ENCODE measurements around the gene SLC49A4.

The SLC49A4 gene

DNA sequence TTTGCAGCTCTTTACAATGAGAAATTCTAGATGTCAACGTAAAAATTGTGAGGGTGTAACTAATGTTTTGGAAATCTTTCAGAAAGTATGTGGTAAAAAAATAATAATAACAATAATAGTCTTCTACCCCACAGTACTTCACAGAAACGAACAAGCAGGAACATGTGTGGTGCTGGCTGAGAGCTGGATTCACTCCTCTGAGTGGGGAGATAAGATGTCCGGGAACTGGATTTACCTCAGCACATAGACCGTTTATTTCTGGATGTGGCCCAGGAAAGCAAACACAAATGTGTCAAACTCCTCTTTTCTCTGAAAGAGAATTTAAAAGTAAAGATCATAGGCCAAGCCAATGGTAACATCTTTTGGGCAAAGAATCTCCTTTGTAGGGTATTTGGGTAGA, 103.4 kb downstream of the SLC49A4 start:
- H3K27ac Mint-ChIP-seq: no peak overlapping the region
- H3K9me3 Mint-ChIP-seq: no peaks in the 10 kb centered on the region
- H3K4me3 Mint-ChIP-seq: no peak overlapping the region
- ATAC-seq: no peak
- no peak for DNase-seq (ENCODE audit: low spot score in 2 of 2)
- peaks cover 6% of the 10 kb centered on the region for H3K4me1 Mint-ChIP-seq
- H3K36me3 Mint-ChIP-seq: no peaks in the 10 kb centered on the region

DNA sequence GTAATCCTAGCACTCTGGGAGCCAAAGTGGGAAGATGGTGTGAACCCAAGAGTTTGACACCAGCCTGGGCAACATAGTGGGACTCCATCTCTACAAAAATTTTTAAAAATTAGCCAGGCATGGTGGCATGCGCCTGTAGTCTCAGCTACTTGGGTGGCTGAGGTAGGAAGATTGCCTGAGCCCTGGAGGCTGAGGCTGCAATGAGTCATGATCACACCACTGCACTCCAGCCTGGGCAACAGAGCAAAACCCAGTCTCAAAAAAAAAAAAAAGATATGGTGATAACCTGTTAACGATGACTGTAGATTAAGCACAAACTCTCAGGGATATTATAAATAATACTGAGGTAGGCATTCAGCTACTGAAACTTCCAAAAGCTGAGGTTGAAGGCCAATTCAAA, 107.5 kb downstream of the SLC49A4 start:
- Mint-ChIP-seq H3K9me3 (no peaks in the 10 kb centered on the region), H3K36me3 (no peaks in the 10 kb centered on the region), H3K4me1 (no peaks in the 10 kb centered on the region), H3K4me3 (no peak overlapping the region), H3K27ac (no peak overlapping the region)
- no peak for DNase-seq (ENCODE audit: low spot score in 2 of 2)
- ATAC-seq: no peak

DNA sequence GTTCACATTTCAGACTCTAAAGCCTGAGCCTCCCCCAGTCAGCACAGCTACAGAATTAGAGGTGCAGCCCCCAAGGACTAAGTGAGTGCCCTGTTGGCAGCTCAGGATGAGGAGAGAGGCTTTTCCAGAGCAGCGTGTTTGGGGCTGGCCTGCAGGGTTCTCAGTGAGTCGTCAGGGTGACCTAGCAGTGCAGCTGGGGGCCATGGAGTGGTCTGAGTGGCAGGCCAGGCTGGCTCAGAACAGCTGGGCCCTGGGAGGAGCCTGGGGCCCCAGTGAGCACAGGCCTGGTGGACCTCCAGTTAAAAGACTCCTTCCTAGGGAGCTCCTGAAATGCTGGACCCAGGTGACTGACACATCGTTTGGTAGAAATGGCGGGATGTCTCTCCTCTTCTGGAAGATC, 108.3 kb downstream of the SLC49A4 start:
- H3K27ac Mint-ChIP-seq: peak overlapping the region; percentile 43
- peak; percentile 36 for ATAC-seq
- H3K4me1 Mint-ChIP-seq: no peaks in the 10 kb centered on the region
- H3K4me3 Mint-ChIP-seq: no peak overlapping the region
- H3K36me3 Mint-ChIP-seq: no peaks in the 10 kb centered on the region
- H3K9me3 Mint-ChIP-seq: no peaks in the 10 kb centered on the region
- no peak for DNase-seq (ENCODE audit: low spot score in 2 of 2)

DNA sequence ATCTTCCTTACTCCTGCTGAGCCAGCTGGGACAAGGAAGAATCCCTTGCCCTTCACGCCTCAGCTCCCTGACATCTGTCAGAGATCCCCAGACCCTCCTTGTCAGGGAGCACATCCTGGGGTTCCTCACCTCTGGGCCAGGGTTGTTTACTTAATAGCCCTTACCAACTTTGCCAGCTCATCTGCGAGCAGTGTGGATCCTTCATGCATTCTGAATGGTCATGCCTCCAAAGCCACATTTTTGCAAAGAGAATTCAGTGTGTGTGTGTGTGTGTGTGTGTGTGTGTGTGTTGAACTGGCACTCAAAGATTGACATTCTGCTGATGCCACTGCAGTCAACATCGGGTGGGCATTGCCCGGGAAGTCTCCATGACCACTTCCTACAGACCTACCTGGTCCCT, 112.6 kb downstream of the SLC49A4 start:
- ATAC-seq (no peak), DNase-seq (ENCODE audit: low spot score in 2 of 2) (no peak)
- Mint-ChIP-seq H3K36me3 (no peaks in the 10 kb centered on the region), H3K27ac (no peak overlapping the region), H3K4me3 (no peak overlapping the region), H3K9me3 (no peaks in the 10 kb centered on the region), H3K4me1 (no peaks in the 10 kb centered on the region)

DNA sequence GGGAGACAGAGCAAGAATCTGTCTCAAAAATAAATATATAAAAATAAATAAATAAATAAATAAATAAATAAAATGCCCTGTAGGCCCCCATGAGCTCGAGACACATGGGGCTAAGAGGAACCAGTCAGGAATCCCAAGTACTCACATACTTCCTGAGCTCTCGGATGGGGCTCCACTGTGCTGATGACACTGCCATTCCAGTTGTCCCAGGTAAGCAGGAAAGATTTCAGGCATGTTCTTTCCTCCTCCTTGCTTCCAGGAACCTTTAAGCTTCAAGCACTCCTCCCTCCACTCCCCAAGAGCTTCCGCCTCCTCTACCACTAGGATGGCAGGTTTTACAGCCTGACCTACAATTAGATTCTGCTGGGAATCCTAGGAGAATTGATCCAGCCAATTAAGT, 113.4 kb downstream of the SLC49A4 start:
- Mint-ChIP-seq H3K9me3 (no peaks in the 10 kb centered on the region), H3K4me1 (no peaks in the 10 kb centered on the region), H3K36me3 (no peaks in the 10 kb centered on the region), H3K4me3 (no peak overlapping the region), H3K27ac (no peak overlapping the region)
- ATAC-seq (no peak), DNase-seq (ENCODE audit: low spot score in 2 of 2) (no peak)

DNA sequence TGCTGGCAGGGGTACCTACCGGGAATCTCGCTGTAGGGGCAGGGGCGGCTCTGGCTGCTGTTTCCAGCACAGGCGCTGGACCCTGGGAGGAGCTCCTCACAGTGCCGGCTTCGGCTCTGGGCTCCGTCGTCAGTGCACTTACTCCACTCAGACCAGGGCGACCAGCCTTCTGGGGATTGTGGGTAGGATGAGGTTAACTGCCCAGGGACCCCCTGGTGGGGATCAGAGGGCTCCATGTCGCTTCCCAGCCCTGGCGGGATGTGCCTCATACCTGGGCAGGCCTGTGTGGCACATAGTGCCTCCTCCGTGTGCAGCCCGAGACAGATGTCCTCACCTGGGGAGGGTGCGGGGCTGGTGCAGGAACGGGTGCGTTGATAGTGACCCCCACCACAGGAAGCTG, 117.0 kb downstream of the SLC49A4 start:
- H3K4me1 Mint-ChIP-seq: peaks cover 16% of the 10 kb centered on the region
- no peaks in the 10 kb centered on the region for H3K36me3 Mint-ChIP-seq
- DNase-seq (ENCODE audit: low spot score in 2 of 2): no peak
- H3K4me3 Mint-ChIP-seq: no peak overlapping the region
- no peak for ATAC-seq
- no peak overlapping the region for H3K27ac Mint-ChIP-seq
- no peaks in the 10 kb centered on the region for H3K9me3 Mint-ChIP-seq

DNA sequence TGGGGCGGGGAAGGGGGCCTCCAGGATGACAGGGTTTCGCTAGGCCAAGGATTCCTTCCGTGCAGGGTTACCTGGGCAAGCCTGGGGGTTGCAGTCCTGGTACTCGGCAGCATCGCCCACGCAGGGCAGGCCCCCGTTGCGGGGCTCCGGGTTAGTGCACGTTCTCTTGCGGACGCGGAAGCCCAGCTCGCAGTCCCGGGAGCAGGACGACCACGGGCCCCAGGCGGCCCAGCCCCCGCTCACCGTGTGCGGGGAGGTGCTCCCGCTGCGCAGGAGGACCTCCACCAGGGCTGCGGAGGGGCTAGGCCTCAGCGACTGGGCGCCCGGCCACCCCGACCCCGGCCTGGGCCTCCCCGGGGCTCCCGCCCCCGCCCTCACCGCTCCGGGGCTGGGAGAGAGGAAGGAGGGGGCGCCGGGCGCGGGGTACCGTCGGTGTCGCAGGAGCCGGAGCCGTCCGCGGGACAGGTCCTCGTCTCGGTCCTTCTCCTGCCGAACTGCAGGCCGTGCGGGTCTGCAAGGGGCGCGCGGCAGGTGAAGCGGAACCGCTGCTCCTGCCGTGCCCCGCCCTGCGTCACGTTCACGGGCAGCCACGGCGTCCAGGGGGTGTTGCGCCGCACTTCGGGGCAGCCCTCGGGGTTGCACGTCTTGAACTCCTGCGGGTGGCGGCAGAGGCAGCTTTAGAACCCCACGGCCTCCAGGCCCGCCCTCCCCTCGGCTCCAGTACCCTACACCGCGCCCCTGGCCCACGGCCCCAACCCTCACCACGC, 118.1 kb downstream of the SLC49A4 start:
- ATAC-seq (no peak), DNase-seq (ENCODE audit: low spot score in 2 of 2) (no peak)
- H3K4me3 Mint-ChIP-seq: no peak overlapping the region
- H3K4me1 Mint-ChIP-seq: peaks cover 16% of the 10 kb centered on the region
- H3K9me3 Mint-ChIP-seq: no peaks in the 10 kb centered on the region
- H3K36me3 Mint-ChIP-seq: no peaks in the 10 kb centered on the region
- no peak overlapping the region for H3K27ac Mint-ChIP-seq

DNA sequence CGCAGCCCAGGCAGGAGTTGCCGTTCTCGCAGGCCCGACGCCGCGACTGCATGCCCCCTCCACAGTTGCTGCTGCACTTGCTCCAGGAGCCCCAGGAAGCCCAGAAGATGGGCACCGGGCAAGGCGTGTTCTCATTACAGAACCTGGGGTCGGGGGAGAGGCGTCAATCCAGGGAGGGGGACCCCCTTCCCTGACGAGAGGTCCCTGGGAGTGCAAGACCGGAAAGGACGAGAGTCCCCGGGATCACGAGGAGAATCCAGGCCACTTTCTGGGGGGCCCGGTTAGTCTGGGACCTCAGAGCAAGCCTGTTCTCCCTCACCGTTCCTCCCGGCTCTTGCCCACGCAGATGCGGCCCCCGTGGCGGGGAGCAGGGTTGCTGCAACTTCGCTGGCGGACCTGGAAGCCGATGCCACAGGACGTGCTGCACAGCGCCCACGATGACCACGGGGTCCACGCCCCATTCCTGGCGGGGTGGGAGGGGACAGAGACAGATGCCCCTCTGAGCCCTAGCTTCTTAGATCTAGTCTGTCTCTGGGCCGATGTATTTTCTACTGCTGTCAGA, 118.8 kb downstream of the SLC49A4 start:
- DNase-seq (ENCODE audit: low spot score in 2 of 2) (no peak), ATAC-seq (no peak)
- no peaks in the 10 kb centered on the region for H3K9me3 Mint-ChIP-seq
- no peak overlapping the region for H3K4me3 Mint-ChIP-seq
- H3K27ac Mint-ChIP-seq: no peak overlapping the region
- peaks cover 16% of the 10 kb centered on the region for H3K4me1 Mint-ChIP-seq
- H3K36me3 Mint-ChIP-seq: no peaks in the 10 kb centered on the region

DNA sequence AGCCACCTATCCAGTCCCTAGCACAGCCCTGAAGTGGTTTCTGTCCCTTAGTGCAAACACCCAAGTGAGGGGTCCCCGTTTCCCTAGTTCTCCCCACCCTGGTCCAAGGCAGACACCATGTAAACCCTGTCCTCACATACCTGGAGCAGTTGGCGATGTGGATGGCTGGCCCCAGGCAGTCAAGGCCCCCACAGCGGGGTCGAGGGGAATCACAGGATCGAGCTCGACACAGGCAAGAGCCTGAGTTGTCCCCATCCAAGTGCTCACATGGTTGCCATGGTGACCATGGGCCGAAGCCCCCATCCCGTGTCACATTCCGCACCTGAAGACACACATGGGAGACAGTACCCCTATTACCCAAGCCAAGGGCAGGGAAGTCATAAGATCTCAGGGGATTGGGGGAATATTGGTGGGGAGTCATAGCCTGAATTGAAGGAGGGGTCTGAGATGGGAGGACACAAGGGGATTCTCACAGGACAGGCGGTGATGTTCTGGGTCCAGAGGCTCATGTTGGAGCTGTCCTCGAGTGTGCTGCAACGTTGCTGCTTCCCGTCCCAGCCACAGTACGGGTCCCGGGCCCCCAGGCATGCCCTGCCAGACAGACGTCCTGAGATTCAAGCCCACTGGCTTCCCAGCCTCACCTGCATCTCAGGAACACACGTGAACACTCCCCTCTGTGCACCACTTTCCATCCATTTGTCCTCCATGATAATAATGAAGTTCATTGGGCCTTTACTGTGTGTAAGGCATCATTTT, 120.6 kb downstream of the SLC49A4 start:
- H3K4me1 Mint-ChIP-seq: peaks cover 16% of the 10 kb centered on the region
- no peaks in the 10 kb centered on the region for H3K36me3 Mint-ChIP-seq
- no peaks in the 10 kb centered on the region for H3K9me3 Mint-ChIP-seq
- DNase-seq (ENCODE audit: low spot score in 2 of 2): no peak
- no peak overlapping the region for H3K27ac Mint-ChIP-seq
- ATAC-seq: no peak
- H3K4me3 Mint-ChIP-seq: no peak overlapping the region

DNA sequence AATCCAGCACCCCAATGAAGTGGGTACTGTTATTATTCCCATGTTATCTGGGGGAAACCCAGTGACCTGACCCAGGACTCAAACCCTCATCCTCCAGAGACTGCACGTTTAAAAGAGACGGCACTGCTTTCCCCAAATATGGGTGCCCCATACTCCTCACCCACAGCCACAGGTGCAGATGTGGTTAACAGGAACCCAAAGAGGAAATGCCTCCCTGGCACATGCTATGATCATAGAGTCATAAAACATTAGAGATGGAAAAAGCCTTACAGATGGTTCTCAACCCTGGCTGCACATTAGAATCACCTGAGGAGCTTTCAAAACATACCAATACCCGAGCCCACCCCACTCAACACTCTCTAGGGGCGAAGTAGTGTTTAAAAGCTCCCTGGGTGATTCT, 121.2 kb downstream of the SLC49A4 start:
- ATAC-seq: no peak
- no peak for DNase-seq (ENCODE audit: low spot score in 2 of 2)
- no peaks in the 10 kb centered on the region for H3K36me3 Mint-ChIP-seq
- peaks cover 16% of the 10 kb centered on the region for H3K4me1 Mint-ChIP-seq
- no peak overlapping the region for H3K27ac Mint-ChIP-seq
- H3K9me3 Mint-ChIP-seq: no peaks in the 10 kb centered on the region
- H3K4me3 Mint-ChIP-seq: no peak overlapping the region

DNA sequence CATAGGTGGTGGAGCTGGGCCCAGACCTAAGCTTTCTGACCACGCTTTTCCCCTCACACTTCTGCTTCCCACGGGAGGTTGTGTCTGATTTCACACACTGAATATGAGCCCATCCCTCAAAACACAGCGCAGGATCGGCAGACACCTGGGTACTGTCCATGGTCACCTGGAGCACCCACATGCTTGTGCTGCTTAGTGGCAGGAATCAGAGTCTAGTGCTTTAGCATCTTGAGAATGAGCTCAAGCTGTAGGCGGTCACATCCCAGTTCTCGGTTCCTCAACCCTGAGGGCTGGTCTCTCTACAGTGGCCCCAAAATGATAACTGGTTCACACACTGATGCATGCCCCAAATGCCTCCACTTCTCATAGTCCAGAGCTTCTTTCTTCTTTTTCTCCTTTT, 121.7 kb downstream of the SLC49A4 start:
- H3K36me3 Mint-ChIP-seq: no peaks in the 10 kb centered on the region
- no peak for DNase-seq (ENCODE audit: low spot score in 2 of 2)
- H3K4me1 Mint-ChIP-seq: peaks cover 16% of the 10 kb centered on the region
- no peaks in the 10 kb centered on the region for H3K9me3 Mint-ChIP-seq
- no peak overlapping the region for H3K4me3 Mint-ChIP-seq
- no peak overlapping the region for H3K27ac Mint-ChIP-seq
- no peak for ATAC-seq

DNA sequence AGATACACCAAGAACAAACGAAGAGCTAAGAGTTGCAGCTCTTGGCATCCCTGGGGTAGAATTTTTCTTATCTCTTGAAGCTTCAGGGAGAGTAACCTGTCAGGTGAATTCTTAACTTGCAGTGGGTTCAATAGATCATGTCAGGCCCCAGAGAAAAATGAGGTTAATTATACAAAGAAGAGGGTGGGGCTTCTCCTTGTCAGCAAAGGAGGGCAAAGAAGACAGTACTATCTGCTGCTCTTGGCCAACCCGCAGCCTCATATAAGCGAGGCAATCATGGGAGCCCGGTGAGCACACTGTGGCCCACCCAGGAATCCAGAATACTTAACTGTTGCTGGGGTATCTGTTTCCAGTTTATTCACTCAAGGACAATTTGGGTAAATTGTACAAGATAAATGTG, 122.5 kb downstream of the SLC49A4 start:
- Mint-ChIP-seq H3K4me1 (peaks cover 16% of the 10 kb centered on the region), H3K36me3 (no peaks in the 10 kb centered on the region), H3K27ac (no peak overlapping the region), H3K9me3 (no peaks in the 10 kb centered on the region), H3K4me3 (no peak overlapping the region)
- ATAC-seq (no peak), DNase-seq (ENCODE audit: low spot score in 2 of 2) (no peak)

DNA sequence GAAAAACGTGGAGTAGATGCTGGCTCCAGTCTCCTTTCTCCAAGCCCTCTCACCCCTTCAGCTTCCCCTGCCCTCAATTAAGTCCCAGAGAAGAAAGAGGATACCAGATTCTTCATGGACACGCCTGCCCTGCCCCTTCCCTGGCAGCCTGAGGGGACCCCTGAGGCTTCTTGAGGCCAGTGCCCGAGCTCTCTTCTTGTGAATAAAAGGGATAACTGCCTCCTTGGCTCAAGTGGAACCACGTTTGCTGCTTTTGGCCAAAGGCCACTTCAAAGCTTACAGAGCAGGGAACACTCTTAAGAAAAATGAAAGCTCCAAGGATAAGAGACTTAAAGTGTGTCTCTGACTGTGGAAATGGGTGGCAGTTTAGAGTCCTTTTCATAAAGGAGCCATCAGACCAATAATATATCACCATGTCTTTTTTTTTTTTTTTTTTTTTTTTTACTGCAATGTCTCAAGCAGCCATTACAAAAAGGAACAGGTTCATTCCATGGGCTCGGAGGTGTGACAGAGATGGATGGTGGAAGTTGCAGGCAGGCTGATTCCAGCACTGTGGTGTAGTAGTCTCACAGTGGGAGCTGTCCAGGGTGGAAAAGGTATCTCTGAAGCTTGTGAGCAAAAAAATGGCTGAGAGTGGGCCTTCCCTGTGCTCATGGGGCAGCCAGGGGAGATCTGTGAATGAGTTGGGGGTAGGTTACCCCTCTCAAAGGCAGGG, 123.9 kb downstream of the SLC49A4 start:
- no peak for ATAC-seq
- Mint-ChIP-seq H3K27ac (no peak overlapping the region), H3K4me3 (no peak overlapping the region), H3K9me3 (no peaks in the 10 kb centered on the region), H3K36me3 (no peaks in the 10 kb centered on the region), H3K4me1 (peaks cover 16% of the 10 kb centered on the region)
- DNase-seq (ENCODE audit: low spot score in 2 of 2): no peak

DNA sequence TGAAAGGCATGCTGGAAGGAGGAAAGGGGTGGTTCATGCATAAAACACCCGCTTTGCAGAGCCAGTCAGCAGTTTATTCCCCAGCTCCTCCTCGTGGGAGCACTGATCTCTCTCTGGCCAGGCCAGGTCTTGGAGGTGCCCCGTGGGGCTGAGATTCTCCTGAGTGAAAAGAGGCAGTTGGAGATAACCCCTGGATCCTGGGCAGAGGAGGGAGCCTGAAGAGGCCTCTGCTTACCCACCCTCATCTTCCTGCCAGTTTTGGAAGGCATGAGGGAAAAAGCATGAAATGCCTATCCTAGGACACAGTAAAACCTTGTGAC, 124.4 kb downstream of the SLC49A4 start:
- Mint-ChIP-seq H3K27ac (no peak overlapping the region), H3K4me1 (peaks cover 16% of the 10 kb centered on the region), H3K9me3 (no peaks in the 10 kb centered on the region), H3K36me3 (no peaks in the 10 kb centered on the region), H3K4me3 (no peak overlapping the region)
- DNase-seq (ENCODE audit: low spot score in 2 of 2): no peak
- no peak for ATAC-seq

DNA sequence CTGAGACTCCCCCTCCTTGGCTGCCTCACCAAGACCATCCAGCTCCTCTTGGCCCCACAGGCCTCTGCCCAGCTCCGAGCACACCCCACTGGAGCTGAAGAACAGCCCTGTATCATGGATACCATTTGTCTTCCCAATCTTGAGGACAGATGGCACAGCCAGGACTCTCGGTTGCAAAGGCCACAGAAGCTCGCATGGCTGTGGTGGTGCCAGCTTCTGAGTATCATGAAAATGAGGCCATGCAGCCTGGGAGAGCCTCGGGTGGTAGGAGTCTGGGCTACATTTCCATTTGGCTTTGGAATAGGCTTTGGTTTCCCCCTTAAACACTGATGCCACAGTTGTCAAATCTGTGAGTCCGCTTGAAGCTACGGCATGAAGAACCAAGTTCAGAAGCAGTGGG, 126.1 kb downstream of the SLC49A4 start:
- H3K9me3 Mint-ChIP-seq: no peaks in the 10 kb centered on the region
- H3K4me3 Mint-ChIP-seq: no peak overlapping the region
- no peak for DNase-seq (ENCODE audit: low spot score in 2 of 2)
- H3K4me1 Mint-ChIP-seq: peaks cover 4% of the 10 kb centered on the region
- H3K27ac Mint-ChIP-seq: no peak overlapping the region
- no peak for ATAC-seq
- H3K36me3 Mint-ChIP-seq: no peaks in the 10 kb centered on the region
